Stimulated activated CD4-positive, alpha-beta T cell treated with anti-CD3 and anti-CD28 coated beads, Interleukin-12 subunit alpha, Interleukin-12 subunit beta, amount 100 ng/mL, for 24 hours (primary cell): ENCODE measurements around the gene TMPRSS6.

Experiments used
- DNase-seq, 2 experiments: peaks; one replicate each; pipeline ENCODE4 v3.0.0-alpha.2; 2020; ENCODE audit warnings: low read depth in 2 of 2

Gene TMPRSS6

DNA sequence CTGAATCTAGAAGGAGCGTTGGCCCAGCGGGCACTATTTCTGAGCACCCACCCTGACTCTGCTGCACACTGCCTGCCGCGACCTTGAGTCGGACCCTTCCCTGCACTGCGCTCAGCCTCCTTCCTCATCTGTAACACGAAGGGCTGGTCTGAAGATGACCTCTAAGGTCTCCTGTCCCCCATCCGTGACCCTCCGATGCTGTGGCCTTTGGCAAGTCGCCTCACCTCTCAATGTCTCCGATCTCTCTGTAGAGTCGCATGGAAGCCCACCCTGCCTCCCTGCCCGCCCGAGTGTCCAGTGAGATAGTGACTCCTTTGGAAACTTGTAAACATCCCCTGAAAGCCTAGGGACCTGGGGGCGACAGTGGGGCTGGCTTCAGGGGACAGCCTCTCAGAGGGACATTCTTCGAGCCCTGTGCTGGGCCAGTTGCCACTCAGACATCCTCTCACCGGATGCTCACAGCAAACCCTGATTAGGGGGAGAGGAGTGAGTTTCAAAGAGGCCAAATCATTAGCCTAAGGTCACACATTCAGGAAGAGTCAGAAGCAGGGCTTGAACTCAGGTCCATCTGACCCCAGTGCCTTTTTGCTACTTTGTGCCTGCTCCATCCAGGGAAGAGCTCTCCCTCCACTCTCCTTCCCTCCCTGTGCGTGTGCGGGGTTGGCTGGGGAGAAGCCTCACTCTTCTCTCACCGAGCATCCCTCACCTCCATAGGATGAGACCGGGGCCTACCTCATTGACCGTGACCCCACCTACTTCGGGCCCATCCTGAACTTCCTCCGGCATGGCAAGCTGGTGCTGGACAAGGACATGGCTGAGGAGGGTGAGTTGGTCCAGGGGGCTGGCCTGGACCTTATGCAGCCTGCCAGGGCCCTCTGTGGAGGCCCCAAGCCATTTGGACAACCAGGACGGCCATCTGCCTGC, 56.9 kb downstream of the TMPRSS6 start:
- no peak for DNase-seq

DNA sequence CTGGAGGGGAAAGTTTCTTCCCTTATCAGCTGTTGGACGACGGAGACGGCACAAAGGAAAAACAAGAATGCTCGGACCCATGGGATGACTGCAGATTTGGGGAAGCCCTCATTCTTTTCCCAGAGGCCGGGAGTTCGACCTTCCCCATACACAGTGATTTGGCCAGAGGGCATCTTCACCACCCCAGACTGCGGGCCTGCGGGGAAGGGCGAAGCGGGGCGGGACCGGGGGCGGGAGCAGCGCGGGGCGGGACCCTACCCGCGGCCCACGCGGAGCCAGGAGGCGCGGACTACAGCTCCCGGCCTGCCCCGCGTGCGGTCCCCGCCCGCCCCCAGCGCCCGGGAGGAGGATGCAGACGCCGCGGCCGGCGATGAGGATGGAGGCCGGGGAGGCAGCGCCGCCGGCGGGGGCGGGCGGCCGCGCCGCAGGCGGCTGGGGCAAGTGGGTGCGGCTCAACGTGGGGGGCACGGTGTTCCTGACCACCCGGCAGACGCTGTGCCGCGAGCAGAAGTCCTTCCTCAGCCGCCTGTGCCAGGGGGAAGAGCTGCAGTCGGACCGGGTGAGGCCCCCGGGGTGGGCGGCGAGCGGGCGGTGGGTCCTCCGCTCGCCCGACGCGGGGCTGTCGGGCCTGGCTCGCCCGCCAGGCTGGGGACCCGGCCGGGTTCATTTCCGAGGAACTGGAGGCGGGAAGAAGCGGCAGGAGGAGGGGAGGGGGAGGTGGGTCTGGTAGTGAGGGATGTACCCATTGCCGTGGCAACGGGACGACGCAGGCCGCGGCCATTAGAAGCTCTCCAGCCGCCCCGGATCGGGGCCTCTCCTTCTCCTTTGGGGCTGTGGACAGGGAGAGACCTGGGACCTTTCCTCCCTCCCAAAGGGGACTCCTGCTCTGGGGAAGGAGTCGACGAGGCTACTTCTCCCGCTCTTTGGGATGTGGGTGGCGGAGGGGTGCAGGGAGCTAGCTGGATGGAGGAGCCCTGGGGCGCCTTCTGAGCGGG, 57.8 kb downstream of the TMPRSS6 start, which contains the start of gene KCTD17:
Gene KCTD17, plus strand, starts transcription at position 352 of the 995 bp plus-strand sequence. Its CDS starts 19 bp downstream, at position 371.
- DNase-seq, result peak; percentile 44 to 75

DNA sequence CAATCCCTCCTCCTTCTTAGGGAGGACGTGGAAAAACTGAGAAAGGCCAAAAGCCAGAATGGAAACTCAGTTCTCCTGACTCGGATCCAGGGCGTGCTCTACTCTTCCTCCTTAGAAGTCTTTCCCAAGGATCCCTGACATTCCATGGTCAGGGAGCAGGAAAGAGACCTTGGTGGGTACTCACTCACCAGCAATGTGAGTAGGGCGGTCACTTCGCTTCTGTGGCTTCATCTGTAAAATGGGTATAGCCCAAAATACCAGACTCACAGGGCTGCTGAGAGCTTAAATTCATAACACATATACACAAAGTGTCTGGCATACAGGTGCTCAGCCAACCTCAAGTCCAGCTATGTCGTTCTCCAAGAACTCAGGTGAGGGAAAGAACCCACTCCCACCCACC, 58.6 kb downstream of the TMPRSS6 start:
- DNase-seq, result no peak

DNA sequence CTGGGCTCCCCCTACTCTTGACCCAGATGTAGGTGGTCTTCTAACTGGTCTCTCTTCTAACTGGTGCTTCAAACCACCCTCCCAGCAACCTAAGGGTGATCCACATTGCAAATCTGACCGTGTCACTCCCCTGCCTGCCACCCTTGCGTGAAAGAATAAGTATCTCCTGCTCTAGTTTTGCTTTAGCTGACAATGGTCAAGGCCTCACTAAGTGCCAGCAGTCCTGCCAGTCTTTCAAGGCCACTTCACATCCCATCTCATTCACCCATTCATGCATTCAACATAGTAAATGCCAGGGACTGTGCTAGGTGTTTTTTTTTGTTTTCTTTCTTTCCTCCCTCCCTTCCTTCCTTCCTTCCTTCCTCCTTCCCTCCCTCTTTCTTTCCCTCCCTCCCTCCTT, 60.3 kb downstream of the TMPRSS6 start:
- DNase-seq, result no peak

DNA sequence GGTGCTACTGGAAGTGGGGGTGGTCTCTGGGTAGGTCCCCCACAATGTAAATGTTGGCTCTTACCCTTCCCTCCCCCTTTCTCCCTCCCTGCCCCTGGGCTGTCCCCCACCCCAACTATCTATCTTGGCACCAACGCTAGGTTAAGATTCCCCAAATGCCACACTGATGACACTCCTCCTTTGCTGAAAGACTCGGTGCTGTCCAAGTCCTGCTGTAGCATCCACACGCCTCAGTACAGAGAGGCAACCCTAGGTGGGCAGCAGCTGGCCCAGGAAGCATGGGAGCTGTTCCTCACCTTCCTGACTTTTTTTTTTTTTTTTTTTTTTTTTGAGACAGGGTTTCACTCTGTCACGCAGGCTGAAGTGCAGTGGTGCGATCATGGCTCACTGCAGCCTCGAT, 61.4 kb downstream of the TMPRSS6 start:
- DNase-seq, result no peak

DNA sequence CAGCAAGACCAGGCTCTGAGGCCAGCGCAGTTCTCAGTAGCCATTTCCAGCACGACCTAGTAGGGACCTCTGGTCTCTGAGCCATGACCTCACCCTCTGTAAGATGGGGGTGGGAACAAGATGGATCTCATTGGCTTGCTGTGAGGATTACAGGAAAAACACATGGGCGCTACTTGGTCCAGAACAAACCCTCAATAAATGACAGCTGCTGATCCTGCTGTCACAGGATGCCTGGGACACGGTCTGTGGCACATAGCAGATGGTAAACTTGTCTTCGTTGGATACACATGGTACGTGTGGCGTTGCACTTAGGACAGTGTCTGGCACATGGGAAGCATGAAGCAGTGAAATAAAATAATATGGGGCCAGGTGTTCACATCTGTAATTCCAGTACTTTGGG, 62.5 kb downstream of the TMPRSS6 start:
- no peak for DNase-seq

DNA sequence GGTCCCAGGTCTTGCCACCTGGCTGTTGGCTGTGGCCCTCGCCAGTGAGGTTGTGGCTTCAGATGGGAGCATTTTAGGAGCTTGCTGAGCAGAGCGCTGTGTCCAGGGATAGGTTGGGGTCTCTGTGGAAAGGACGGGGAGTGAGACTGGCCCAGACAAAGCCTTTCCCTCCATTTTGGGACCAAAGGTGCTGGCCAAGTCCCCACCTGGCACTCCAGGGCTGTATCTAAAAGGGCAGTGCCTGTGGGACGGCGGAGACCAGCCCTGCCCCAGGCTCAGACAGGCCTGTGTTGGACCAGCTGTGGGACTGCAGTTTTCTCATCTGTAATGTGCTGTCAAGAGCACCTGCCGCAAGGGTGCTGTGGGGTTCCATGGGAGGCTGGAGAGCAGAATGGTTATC, 62.9 kb downstream of the TMPRSS6 start:
- no peak for DNase-seq

DNA sequence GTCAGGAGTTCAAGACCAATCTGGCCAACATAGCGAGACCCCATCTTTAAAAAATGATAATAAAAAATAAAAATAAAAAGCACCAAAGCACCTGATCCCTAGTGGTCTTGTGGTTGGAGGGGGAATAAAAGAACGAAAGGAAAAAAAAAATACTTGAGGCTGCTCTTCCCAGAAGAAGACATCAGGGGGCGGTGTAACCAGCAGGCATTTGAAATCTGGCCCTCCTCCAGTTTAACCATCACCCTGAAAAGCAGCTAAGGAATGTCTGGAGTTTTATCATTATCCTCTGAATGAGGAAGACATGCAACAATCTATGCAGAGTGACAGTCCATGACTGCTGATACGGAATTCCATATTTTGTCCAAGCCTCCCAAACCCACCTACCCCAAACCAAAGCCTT, 63.6 kb downstream of the TMPRSS6 start:
- DNase-seq, result no peak

DNA sequence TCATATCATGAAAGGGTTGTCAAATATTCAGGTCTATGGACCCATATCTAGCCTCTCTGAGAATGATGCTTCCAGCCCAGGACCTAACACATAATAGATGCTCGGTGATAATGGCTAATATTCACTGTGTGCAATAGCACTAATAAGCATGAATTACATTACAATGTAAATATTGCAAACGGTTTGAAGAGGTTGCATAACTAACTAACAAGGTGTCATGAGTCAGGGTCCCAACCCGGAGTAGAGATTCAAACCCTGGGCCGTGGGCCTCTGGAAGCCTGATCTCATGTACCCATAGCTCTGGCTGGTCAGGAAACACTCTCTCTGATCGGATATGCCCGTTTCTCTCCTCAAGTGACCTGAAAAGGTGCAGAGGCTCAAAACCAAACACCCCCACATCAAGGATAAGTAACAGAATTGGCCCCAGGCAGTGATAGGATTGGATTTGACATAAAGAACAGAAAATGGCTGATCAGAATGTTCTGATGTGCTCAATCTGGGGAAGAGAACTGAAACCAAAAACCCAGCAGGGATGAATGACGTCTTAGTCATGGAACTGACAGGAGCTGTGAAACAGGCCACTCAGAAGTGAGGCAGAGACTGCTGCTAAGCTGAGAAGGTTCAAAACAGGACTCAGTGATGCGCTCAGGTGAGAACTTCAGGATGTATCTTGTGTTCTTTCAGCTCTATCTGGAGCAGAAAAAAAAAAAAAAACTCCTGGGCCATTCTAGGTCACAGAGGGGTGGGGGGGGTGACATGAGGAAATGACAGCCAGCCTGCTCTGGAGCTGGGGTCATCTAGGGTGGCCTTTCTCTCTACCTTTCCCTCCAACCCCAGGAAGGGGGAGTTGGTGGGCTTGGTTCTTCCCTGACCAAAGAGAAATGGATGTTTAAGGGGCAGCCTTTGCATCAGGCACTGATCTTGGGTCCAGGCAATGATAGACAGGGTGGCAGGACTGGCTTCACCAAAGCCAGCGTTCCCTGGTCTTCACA, 64.6 kb downstream of the TMPRSS6 start:
- DNase-seq, result no peak

DNA sequence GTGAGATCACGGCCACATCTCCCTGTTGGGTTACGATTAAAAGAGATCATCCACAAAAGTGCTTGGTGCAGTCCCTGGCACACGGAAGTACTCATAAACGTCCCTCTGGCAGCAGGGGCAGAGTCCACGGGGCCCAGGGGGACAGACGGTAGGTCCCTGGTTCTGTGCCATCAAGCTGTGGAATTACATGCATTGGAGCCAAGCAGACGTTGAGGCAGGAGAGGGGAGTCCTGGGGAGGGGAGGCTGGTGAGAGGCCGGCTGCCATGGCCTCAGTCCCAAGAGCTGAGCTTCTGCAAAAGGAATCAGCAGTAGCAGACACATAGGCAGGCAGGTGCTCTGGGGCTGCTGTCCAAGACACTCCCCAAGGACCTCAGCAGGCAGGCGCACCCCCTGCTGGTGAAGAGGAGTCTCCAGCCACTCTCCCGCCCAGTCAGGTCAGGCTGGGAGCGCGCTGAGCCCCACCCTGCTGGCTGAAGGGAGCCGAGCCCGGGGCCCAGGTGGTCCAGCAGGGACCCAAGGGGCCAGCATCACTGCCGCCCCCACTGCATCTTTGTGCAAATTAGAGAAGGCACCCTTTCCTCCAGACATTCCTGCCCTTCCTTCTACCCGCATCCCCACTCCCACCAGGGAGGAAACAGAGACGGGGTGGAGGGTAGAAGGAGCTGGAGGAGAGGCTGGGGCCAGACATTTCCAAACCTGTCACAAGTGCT, 65.5 kb downstream of the TMPRSS6 start:
- DNase-seq, result peak in 1 of 2 experiments; percentile 40

DNA sequence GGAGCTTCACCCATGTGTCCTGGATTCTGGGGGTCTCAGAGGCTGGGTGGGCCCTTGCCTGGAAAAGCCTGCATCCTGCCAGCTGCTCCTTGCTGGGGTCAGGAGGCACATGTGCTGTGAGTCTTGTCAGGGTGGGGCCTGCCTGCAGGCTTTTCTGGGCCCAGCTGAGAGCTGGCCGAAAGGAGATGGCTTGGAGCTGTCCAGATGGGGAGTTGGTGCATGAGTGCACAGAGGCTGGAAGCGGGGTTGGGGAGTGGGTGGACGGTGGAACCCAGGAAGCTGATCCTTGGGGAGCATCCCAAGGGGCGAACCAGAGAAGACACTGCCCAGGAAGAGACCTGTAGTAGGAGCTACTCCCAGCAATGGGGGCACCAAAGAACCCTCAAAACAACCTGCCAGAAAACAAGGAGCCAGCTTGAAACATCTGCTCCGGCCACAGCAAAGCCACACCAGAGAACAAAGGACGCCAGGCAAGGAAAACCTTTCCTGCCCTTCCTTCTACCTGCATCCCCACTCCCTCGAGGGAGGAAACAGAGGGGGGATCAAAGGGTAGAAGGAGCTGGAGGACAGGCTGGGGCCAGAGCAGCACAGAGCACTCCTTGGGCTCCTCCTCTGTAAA, 66.2 kb downstream of the TMPRSS6 start:
- DNase-seq, result no peak

DNA sequence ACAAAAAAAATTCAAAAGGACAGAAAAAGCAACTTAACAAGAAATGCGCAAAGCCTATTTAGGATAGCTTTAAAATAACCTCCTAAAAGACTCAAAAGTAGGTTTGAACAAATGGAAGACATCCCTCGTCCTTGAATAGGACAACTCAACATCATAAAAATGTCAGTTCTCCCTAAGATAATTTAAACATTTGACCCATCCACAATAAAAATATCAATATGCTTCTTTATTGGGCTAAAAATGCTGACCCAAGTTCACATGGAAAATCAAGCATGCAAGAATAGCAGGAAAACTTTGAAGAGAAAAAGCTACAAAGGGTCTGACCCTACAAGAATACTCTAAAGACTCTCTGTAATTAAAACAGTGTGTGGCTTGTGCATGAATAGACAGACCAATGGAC, 70.0 kb downstream of the TMPRSS6 start:
- DNase-seq, result no peak

DNA sequence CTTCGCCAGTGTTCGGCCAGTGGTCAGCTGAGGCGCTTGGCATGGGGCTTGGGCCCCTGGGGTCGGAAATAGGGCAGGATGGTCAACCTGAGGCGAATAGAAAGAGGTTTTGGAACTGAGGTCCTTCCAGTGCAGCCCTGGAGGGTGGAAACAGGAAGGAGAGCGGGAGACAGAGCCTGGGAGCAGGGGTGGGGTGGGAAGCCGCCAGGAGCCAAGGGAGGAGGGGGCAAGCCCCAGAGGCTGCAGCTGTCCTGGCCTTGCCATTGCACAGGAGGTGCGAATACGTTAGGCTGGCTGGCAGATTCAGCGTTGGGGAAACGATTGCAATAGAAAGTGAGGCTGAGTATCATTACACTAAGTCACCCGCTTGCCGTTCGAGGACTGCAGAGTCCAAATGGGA, 71.8 kb downstream of the TMPRSS6 start:
- DNase-seq, result no peak

DNA sequence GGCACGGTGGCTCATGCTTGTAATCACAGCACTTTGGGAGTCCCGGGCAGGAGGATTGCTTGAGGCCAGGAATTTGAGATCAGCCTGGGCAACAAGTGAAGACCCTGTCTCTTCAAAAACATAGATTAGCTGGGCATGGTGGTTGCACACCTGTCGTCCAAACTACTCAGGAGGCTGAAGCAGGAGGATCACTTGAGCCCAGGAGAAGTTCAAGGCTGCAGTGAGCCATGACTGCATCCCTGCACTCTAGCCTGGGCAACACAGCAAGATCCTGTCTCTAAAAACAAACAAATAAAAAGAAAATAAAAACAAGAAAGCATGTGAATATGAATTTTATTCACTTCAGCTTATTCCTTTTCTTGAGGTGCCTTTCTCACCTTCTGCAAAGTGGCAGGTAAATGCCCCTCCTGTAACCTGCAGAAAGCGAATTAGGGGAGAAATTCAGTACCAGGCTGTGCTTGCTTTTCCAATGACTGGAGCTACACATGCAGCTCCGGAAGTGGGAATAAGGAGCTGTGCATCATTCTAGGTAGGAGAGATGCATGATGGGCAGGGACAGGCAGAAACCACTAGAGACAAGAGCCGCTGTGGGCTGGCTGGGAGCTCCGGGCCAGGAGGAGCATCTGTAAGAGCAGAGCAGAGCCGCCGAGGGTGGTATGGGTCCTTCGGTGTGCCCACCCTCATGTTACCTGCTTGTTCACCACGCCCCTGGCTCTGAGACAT, 72.7 kb downstream of the TMPRSS6 start:
- DNase-seq, result no peak

DNA sequence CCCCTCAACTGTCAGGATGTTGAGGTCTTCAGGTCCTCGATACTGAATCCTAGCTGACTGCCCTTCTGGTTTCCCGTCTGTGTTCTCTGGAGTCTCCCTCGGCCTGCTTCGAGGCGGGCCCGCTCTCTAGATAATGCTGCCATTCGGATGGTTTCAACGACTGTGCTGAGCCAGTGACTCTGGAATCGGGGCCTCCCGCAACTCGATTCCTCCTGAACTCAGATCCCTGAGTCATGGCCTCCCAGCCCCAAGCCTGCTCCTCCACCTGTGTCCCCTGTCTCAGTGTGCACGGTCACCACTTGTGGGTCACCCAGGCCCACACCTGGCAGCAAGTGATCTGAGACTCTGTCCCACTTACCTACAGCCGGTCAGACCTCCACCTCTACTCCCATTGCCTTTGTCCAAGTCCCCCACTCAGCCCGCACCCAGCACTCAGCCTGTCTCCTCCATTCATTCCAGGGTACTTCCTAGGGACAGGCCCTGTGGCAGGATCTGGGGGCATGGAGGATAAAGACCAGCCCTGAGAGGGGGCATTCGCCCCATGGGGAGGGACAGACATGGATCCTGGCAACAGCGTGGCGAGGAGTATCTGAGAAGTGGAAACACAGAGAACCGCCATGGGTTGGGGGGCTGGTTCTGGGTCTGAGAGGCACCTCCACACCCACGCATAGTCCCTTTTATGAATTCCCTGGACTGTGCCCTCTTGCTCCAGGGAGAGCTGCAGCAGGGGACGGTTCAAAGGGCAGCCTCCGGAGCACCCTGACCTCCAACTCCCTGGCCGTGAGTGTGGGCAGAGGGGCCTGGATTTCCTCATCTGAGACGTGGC, 75.7 kb downstream of the TMPRSS6 start:
- no peak for DNase-seq

DNA sequence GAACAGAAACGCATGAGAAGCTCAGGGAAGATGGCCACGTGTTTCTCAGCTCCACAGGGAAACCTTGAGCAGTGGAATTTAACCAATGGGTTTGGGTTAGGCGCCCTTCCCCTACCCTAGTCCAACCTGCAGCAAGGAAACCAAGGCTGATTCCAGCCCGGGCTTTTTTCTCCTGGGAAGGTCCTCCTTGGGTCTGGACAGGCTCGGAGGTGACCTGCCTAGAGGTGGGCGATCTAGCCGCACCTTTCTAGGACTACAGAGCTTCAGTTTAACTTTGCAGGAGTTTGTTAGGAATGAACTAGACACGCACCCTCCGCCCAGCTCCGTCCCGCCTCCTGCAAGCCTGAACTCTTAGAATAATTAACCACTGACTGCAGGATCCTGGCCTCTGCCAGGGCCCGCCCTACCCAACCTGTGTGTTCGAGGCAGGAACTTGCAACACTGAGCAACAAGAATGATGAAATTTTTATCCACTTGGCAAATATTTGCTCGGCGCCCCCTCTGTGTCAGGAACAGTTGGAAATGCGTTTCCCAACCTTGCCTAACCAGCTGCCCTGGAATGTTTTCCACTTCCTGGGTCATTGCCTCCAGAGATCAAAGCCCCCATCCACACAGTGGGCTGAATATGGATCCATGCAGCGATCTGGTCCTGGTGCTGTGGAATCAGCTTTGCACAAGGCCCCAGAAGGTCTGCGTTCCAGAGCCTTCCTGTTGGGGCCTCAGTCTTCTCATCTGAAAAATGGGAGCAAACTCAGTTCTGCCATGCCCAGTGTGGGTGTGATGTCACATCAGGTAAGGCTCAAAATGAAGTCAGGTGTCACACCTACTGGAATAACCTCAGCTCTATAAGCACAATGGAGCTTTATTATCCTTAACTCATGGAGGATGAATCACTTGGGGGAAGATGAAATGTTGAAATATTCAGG, 76.7 kb downstream of the TMPRSS6 start:
- no peak for DNase-seq

DNA sequence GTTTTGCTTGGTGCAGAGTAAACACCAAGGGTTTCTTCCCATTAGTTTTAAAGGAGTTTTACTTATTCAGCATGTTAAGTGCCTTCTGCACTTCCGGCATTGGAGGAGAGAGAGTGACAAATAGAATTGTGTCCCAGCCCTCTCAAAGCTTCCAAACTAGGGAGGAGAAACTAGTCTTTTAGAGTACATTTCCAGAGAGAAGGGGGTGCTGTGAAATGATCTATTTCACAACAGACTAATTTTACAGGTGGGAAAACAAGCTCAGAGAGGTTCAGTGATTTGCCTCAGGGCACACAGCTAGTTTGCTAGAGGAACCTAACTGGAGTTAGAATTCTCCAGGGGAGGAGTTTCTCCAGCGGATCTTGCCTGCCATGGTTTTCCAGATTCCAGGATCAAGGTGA, 77.4 kb downstream of the TMPRSS6 start:
- DNase-seq, result no peak
